ENCODE data around the gene SLC28A3.

The SLC28A3 gene

GRCh38 chr9:84266087-84266561 lies 74.4 kb downstream of the SLC28A3 start:
- no peak for TF ChIP-seq CTCF (IDR thresholded peaks at IDR 0.05; ENCODE audit: low read depth, low read length)
- no peak overlapping the region for H3K4me3 ChIP-seq (ENCODE audit: low read depth, low read length)

GRCh38 chr9:84264307-84265029 lies 76.1 kb downstream of the SLC28A3 start:
- no peak for TF ChIP-seq CTCF (IDR thresholded peaks at IDR 0.05; ENCODE audit: low read depth, low read length)
- H3K4me3 ChIP-seq (ENCODE audit: low read depth, low read length): no peak overlapping the region

- TF ChIP-seq CTCF (IDR thresholded peaks at IDR 0.05; ENCODE audit: low read depth, low read length): peak; percentile 88
- no peak overlapping the region for H3K4me3 ChIP-seq (ENCODE audit: low read depth, low read length)
These were observed 79.3 kb downstream of the SLC28A3 start for GRCh38 chr9:84261070-84261746.

GRCh38 chr9:84258371-84258770 lies 82.2 kb downstream of the SLC28A3 start:
- H3K4me3 ChIP-seq (ENCODE audit: low read depth, low read length): no peak overlapping the region
- TF ChIP-seq CTCF (IDR thresholded peaks at IDR 0.05; ENCODE audit: low read depth, low read length): no peak

GRCh38 chr9:84255696-84256095 lies 84.9 kb downstream of the SLC28A3 start:
- TF ChIP-seq CTCF (IDR thresholded peaks at IDR 0.05; ENCODE audit: low read depth, low read length): no peak
- no peak overlapping the region for H3K4me3 ChIP-seq (ENCODE audit: low read depth, low read length)

GRCh38 chr9:84254972-84255371 lies 85.6 kb downstream of the SLC28A3 start:
- no peak overlapping the region for H3K4me3 ChIP-seq (ENCODE audit: low read depth, low read length)

More at GRCh38 chr9:84254972-84255371, 85.6 kb downstream of the SLC28A3 start:
- TF ChIP-seq CTCF (IDR thresholded peaks at IDR 0.05; ENCODE audit: low read depth, low read length): no peak

All from WI38 (cell line).